Liver (tissue), 9 donors: ENCODE results near the gene ELOB. TPM values are rescaled to one million over a fixed set of nuclear protein-coding genes. Genes with fewer than 3 reads are reported as not detected.
A peak's percentile ranks its signal among the peaks of the same experiment; 100 is the strongest.

Experiments
- DNase-seq: peaks from one replicate; pipeline ENCODE4 v3.0.0-alpha.2; 2017; ENCODE audit warnings: low spot score
- H3K27ac ChIP-seq, 2 donors: one replicate each; pipeline ENCODE4 v1.7.0; 2013; ENCODE audit warnings: inconsistent platforms in 2 of 2, low read length in 2 of 2, control low read depth in 1 of 2, low read depth in 1 of 2, mild to moderate bottlenecking in 1 of 2
- H3K27me3 ChIP-seq, 4 donors: one replicate each; pipeline versions ENCODE4 v1.6.1 to v1.7.0; 2013; ENCODE audit warnings: low read length in 3 of 4, inconsistent platforms in 1 of 4, mild to moderate bottlenecking in 1 of 4, moderate library complexity in 1 of 4; ENCODE audit not compliant: control insufficient read depth in 4 of 4, insufficient read depth in 4 of 4
- H3K36me3 ChIP-seq, 4 donors: one replicate each; pipeline versions ENCODE4 v1.6.1 to v1.7.0; 2013; ENCODE audit warnings: low read length in 3 of 4, mild to moderate bottlenecking in 3 of 4, low read depth in 1 of 4, moderate library complexity in 1 of 4; ENCODE audit not compliant: control insufficient read depth in 4 of 4, insufficient read depth in 3 of 4
- H3K4me1 ChIP-seq, 4 donors: one replicate each; pipeline versions ENCODE4 v1.6.1 to v1.7.0; 2013; ENCODE audit warnings: low read length in 3 of 4, mild to moderate bottlenecking in 3 of 4, moderate library complexity in 1 of 4; ENCODE audit not compliant: control insufficient read depth in 4 of 4, insufficient read depth in 4 of 4
- H3K4me3 ChIP-seq, 3 donors: one replicate each; pipeline versions ENCODE4 v1.6.1 to v1.7.0; 2013; ENCODE audit warnings: low read length in 3 of 3, control low read depth in 1 of 3, low read depth in 1 of 3, mild to moderate bottlenecking in 1 of 3
- H3K9ac ChIP-seq, 2 donors: one replicate each; pipeline ENCODE4 v1.7.0; 2013; ENCODE audit warnings: low read length in 2 of 2, mild to moderate bottlenecking in 2 of 2, moderate library complexity in 2 of 2, control low read depth in 1 of 2, low read depth in 1 of 2
- H3K9me3 ChIP-seq, 4 donors: one replicate each; pipeline versions ENCODE4 v1.6.1 to v1.7.0; 2013; ENCODE audit warnings: low read length in 3 of 4; ENCODE audit not compliant: control insufficient read depth in 4 of 4
- EGR1 ChIP-seq, 2 donors: IDR thresholded peaks; 2 replicates each; pipeline ENCODE4 v1.6.1; 2016 to 2018; ENCODE audit warnings: antibody characterized with exemption in 2 of 2, low read depth in 2 of 2
- FOXA1 ChIP-seq: IDR thresholded peaks from 2 replicates; pipeline ENCODE4 v1.6.1; 2016; ENCODE audit warnings: antibody characterized with exemption
- FOXA2 ChIP-seq: IDR thresholded peaks from 2 replicates; pipeline ENCODE4 v1.6.1; 2016; ENCODE audit warnings: antibody characterized with exemption
- GABPA ChIP-seq, 2 donors: IDR thresholded peaks in 1 of 2; conservative IDR thresholded peaks in 1 of 2; 2 replicates each; pipeline ENCODE4 v1.6.1; 2016; ENCODE audit warnings: antibody characterized with exemption in 2 of 2, mild to moderate bottlenecking in 1 of 2, moderate library complexity in 1 of 2
- HNF4A ChIP-seq, 2 donors: conservative IDR thresholded peaks; 2 replicates each; pipeline ENCODE4 v1.6.1; 2016; ENCODE audit warnings: antibody characterized with exemption in 2 of 2, mild to moderate bottlenecking in 2 of 2
- HNF4G ChIP-seq: IDR thresholded peaks from 2 replicates; pipeline ENCODE4 v1.6.1; 2016; ENCODE audit warnings: antibody characterized with exemption
- JUND ChIP-seq, 2 donors: IDR thresholded peaks; 2 replicates each; pipeline ENCODE4 v1.6.1; 2016; ENCODE audit warnings: antibody characterized with exemption in 2 of 2
- NR2F2 ChIP-seq: IDR thresholded peaks from 2 replicates; pipeline ENCODE4 v1.6.1; 2016; ENCODE audit warnings: antibody characterized with exemption
- RAD21 ChIP-seq, 2 donors: IDR thresholded peaks; 2 replicates each; pipeline ENCODE4 v1.6.1; 2016; ENCODE audit warnings: antibody characterized with exemption in 2 of 2, mild to moderate bottlenecking in 2 of 2
- REST ChIP-seq: IDR thresholded peaks from 2 replicates; pipeline ENCODE4 v1.6.1; 2016; ENCODE audit warnings: antibody characterized with exemption, mild to moderate bottlenecking
- RXRA ChIP-seq, 2 donors: IDR thresholded peaks; 2 replicates each; pipeline ENCODE4 v1.6.1; 2017 to 2018; ENCODE audit warnings: antibody characterized with exemption in 2 of 2, mild to moderate bottlenecking in 1 of 2
- SP1 ChIP-seq: IDR thresholded peaks from 2 replicates; pipeline ENCODE4 v1.6.1; 2018; ENCODE audit warnings: antibody characterized with exemption, mild to moderate bottlenecking
- TAF1 ChIP-seq: conservative IDR thresholded peaks from 2 replicates; pipeline ENCODE4 v1.6.1; 2016; ENCODE audit warnings: antibody characterized with exemption, mild to moderate bottlenecking
- YY1 ChIP-seq: IDR thresholded peaks from 2 replicates; pipeline ENCODE4 v1.6.1; 2016; ENCODE audit warnings: antibody characterized with exemption, mild to moderate bottlenecking
- ZBTB33 ChIP-seq: IDR thresholded peaks from 2 replicates; pipeline ENCODE4 v1.6.1; 2016; ENCODE audit warnings: antibody characterized with exemption
- WGBS: extraction: QIAGEN DNeasy Blood & Tissue Kit; methylation state at CpG from one replicate; pipeline ENCODE4 v1.1.7; 2013; 5-methylcytosine and 5-hydroxymethylcytosine counted together
- polyA plus RNA-seq, 2 donors: library from polyadenylated mRNA; stranded (reverse) in 1 of 2; unstranded in 1 of 2; fragments of 200-250 nt in 1 of 2; fragments of >200 nt in 1 of 2; fragmentation: Nextera tagmentation in 1 of 2; extraction: Ambion mirVana in 1 of 2; gene quantifications; one replicate each; pipeline versions ENCODE4 v1.2.1 to v1.2.3, GENCODE V29; 2013 to 2015
- total RNA-seq, 2 donors: library from RNA; depleted of rRNA; stranded (reverse); fragments of >200 nt; gene quantifications; one replicate each; pipeline ENCODE4 v1.2.3, GENCODE V29; 2014
- TF ChIP-seq, protein P1 (sequence below): IDR thresholded peaks from 2 replicates; pipeline ENCODE4 v1.6.1; 2016; ENCODE audit warnings: antibody characterized with exemption
- TF ChIP-seq, protein P2 (sequence below): IDR thresholded peaks from 2 replicates; pipeline ENCODE4 v1.6.1; 2016; ENCODE audit warnings: antibody characterized with exemption
- TF ChIP-seq, protein P3 (sequence below): fragments of 150-350 bp; IDR thresholded peaks from 2 replicates; pipeline ENCODE4 v1.5.1; 2017; ENCODE audit warnings: improper control_type of control experiment, low read depth, low read length; ENCODE audit not compliant: missing input control
- donor health status: healthy.
- donor health status: healthy.
- donor health status: healthy.
- donor health status: healthy.
- donor health status: healthy.

ELOB gene
- total and polyA plus RNA-seq, 4 donors, result 114 to 395 (median 313) TPM

- 2% methylated on average over 7 of the region's 7 CpGs for WGBS
- no peak for DNase-seq
- Histone ChIP-seq H3K27ac (peak overlapping the region; percentile 94 to 98), H3K36me3 (peaks cover 8 to 21% (median 19%) of the 10 kb centered on the region in 4 donors), H3K27me3 (no peaks in the 10 kb centered on the region), H3K9me3 (no peaks in the 10 kb centered on the region), H3K9ac (peak overlapping the region; percentile 89 to 92), H3K4me3 (peak overlapping the region; percentile 83 to 88 (median 88)), H3K4me1 (peaks cover 14 to 44% (median 25%) of the 10 kb centered on the region in 4 donors)
- TF ChIP-seq NR2F2 (no peak), YY1 (no peak), RXRA (IDR thresholded peaks at IDR 0.05) (no peak), RAD21 (IDR thresholded peaks at IDR 0.05) (no peak), HNF4G (no peak), FOXA1 (no peak), HNF4A (conservative IDR thresholded peaks at IDR 0.05) (no peak), EGR1 (IDR thresholded peaks at IDR 0.05; ENCODE audit: low read depth in 2 of 2) (no peak), TAF1 (no peak), FOXA2 (no peak), REST (no peak), ZBTB33 (no peak), SP1 (no peak), GABPA (IDR thresholded peaks at IDR 0.05 in 1 of 2, conservative IDR thresholded peaks at IDR 0.05 in 1 of 2) (no peak), JUND (IDR thresholded peaks at IDR 0.05) (no peak)
- TF ChIP-seq, protein P1, sequence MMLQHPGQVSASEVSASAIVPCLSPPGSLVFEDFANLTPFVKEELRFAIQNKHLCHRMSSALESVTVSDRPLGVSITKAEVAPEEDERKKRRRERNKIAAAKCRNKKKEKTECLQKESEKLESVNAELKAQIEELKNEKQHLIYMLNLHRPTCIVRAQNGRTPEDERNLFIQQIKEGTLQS, result no peak
- TF ChIP-seq, protein P2, sequence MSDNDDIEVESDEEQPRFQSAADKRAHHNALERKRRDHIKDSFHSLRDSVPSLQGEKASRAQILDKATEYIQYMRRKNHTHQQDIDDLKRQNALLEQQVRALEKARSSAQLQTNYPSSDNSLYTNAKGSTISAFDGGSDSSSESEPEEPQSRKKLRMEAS, result no peak
- TF ChIP-seq, protein P3, sequence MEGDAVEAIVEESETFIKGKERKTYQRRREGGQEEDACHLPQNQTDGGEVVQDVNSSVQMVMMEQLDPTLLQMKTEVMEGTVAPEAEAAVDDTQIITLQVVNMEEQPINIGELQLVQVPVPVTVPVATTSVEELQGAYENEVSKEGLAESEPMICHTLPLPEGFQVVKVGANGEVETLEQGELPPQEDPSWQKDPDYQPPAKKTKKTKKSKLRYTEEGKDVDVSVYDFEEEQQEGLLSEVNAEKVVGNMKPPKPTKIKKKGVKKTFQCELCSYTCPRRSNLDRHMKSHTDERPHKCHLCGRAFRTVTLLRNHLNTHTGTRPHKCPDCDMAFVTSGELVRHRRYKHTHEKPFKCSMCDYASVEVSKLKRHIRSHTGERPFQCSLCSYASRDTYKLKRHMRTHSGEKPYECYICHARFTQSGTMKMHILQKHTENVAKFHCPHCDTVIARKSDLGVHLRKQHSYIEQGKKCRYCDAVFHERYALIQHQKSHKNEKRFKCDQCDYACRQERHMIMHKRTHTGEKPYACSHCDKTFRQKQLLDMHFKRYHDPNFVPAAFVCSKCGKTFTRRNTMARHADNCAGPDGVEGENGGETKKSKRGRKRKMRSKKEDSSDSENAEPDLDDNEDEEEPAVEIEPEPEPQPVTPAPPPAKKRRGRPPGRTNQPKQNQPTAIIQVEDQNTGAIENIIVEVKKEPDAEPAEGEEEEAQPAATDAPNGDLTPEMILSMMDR, result no peak
Observed at GRCh38 chr16:2753733-2754020, 23.4 kb downstream of the ELOB start.
